Activated gamma-delta T cell (primary cell): ENCODE results near the gene ENTPD1.

Source experiments
- DNase-seq: peaks from one replicate; lab custom pipeline; 2025; lab: John Stamatoyannopoulos, UW

Gene ENTPD1

DNA sequence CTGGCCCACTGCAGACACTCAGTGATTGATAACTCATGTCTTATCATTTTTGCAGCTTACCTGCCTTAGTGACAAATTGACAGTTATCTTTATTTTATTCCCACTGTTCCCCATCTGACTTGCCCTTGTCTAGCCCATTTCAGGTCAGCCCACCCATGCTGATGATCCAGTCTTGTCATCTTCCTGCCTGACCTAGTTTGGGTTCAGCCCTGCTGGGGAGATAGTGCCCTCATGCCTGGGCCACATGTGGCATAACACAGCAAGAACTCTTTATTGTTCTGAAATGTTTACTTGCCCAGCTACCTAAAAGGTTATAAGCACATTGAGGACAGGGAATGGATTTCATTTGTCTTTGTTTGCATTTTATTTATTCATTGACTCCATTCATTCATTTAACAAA lies 75.6 kb downstream of the ENTPD1 start:
- DNase-seq = no peak

DNA sequence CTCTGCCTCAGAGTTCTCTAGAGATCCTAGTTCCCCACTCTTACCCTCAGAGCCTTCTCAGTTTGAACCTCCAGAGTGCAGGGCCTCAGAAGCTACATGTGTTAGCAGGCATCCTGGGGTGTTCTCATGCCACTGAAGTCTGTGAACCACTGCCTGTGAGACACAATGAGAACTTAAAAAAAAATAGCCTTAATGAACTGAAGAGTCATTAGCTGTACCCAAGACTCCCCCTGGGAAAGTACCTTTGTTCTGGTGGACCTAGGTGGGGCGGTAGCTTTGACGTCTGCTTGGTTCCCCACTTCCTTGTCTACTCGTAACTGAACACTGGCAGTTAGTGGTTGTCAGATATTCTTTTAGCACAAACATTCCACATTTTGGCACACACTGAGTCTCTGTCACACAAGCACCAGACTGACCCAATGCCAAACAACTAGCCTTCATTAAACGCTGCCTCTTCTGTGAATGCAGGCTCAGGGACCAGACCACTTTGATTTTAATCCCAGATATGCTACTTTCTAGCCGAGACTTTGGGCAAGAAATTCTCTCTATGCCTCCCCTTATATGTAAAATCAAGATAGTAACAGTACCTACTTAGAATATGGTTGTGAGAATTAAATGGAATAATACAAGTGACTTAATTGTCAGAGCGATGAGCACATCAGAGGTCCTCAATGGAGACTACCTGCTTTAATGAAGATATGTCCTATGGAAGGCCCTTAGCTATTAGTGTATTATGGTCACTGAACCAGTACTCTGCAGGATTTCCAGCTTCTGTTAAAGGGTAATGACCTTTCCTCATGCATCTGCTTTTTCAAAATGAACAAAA lies 76.5 kb downstream of the ENTPD1 start:
- no peak for DNase-seq

DNA sequence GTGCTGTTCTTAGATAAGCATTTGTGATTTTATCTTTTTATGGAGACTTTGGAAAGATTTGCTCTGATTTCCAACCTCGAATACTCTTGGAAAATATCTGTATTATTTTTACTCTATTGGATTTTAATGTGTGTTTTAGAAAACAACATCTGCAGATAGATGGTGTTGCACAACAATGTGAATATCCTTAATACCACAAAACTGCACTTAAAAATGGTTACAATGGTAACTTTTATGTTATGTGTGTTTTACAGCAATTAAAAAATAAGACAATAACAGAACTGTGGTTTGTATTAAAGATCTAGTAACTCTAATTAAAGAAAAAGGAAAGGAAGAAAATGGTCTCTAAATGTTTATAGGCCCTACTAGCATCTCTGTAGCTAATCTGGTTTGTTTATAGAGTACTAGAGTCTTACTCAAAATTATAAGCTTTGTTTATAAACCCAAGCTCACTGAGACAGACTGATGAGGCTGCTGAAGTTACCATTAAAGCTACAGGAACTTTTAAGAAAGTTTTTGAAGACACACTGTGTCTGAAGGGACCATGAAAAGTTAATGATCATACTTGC lies 77.2 kb downstream of the ENTPD1 start:
- no peak for DNase-seq

DNA sequence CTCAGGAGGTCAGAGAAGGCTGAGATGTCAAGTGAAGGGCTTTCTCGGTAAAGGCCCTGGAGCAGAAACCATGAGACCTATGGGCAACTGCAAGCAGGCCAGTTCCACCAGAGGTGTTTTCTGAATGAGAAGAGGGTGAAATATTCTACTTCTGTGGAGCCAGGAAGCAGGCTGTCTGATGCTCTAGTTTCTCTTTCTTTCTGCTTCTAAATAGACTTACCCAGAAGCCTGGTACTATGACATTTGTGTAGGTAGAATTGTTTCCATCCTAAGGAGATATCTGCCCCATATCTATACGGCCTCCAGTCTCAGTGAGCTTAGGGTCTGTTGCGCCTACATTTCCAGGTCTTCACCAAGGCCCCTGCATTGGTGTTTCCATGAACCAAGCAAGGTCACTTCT lies 78.4 kb downstream of the ENTPD1 start:
- no peak for DNase-seq

DNA sequence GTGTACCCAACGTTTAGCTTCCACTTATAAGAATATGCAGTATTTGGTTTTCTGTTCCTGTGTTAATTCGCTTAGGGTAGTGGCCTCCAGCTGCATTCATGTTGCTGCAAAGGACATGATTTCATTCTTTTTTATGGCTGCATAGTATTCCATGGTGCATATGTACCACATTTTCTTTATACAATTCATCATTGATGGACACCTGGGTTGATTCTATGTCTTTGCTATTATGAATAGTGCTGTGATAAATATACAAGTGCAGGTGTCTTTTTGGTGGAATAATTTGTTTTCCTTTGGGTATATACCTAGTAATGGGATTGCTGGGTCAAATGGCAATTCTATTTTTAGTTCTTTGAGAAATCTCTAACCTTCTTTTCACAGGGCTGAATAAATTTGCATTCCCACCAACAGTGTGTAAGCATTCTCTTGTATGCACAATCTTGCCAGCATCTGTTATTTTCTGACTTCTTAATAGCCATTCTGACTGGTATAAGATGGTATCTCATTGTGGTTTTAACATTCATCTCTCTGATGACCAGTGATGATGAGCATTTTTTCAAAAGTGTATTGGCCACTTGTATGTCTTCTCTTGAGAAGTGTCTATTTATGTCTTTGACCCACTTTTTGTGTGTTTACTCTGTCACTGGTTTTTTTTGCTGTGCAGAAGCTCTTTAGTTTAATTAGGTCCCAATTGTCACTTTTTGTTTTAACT lies 79.3 kb downstream of the ENTPD1 start:
- no peak for DNase-seq

DNA sequence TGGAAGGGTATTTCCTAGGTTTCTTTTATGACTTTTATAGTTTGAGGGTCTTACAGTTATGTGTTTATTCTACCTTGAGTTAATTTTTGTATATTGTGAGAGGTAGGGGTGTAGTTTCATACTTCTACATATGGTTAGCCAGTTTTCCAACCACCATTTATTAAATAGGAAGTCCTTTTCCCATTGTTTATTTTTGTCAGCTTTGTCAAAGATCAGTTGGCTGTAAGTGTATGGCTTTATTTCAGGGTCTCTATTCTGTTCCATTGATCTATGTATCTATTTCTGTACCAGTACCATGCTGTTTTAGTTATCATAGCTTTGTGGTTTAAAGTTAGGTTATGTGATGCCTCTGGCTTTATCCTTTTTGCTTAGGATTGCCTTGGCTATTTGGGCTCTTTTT lies 79.9 kb downstream of the ENTPD1 start:
- no peak for DNase-seq

DNA sequence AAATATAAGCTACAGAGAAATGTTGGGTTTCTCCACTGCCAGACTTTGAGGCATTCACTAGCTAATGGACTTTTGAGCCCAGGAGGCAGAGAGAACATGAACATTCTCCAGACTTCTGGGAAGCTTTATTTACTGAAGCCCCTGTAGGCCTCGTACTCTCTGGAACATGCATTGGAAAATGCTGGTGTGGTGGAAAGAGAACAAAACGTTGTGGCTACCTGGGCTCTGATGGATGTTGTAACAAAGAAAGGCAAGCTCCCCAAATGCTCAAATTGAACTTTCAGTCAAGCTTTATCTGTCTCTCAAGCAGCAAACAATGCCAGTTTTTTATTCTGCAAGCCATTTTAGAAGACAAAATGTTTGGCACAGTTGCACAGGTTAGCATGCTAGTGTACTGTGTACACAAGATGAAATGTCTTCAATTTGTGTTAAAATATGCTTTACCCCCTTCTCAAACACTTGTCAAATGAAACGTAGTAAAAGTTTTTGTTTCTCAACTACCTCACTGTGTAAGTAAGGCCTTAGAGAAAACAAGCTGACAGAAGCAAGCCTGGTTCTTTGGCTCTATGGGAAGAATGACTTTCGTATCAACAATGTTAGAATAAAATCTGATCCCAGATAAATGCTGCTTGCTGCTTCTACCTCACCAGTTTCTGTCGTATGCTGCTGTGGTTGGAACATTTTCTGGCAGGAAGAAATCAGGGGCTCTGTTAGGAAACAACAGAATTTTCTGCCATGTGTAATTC lies 80.8 kb downstream of the ENTPD1 start:
- DNase-seq = no peak

DNA sequence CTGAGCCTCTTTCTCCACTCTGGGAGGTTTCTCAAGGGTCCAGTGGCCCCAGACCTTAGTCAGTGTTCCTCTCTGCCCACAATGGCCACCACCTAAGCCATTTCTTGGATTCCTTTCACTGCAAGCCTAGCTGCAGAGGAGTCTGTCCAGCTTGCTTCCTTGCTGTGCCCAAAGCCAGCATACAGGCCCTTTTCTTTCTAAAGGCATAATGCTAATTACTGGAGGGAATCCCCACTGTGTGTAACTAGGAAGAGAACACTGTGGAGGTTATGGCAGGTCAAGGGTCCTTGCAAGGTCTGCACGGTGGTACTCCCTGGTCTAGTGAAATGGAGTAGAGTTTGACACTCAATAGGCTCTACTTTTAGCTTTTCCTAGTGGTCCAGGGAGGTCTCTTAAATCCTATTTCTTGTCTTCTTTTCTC lies 81.4 kb downstream of the ENTPD1 start:
- DNase-seq = no peak

DNA sequence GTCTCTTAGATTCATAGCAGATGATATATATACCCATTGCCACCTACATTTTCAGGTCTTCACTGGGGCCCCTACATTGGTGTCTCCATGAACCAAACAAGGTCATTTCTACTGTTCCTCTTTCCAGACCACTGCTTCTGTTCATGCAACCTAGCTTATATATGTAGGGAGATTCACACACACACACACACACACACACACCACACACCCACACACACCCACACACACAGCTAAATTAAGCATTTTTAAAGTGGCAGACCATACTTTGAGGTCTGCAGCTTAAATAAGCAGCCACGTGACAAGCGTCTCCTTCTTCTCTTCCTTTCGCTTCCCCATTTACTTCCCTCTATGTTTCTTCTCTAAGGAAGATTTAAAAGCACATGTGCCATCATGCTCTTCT lies 81.8 kb downstream of the ENTPD1 start:
- DNase-seq = no peak

DNA sequence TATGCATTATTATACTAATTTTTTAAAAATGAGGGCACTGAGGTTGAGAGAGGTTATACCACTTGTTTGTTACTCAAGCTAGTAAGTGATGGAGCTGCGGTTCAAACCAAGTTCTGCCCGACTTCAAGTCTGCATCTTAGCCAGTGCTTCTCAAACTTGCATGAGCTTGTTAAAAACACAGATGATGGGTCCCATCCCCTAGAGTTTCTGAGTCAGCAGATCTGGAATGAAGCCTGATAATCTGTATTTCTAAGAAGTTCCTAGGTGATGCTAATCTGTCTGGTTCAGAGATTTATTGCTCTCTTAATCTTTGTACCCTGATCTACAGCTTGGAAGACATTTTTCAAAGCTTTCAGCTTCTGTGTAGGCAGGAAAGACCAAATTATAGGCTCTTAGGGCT lies 84.2 kb downstream of the ENTPD1 start:
- no peak for DNase-seq

DNA sequence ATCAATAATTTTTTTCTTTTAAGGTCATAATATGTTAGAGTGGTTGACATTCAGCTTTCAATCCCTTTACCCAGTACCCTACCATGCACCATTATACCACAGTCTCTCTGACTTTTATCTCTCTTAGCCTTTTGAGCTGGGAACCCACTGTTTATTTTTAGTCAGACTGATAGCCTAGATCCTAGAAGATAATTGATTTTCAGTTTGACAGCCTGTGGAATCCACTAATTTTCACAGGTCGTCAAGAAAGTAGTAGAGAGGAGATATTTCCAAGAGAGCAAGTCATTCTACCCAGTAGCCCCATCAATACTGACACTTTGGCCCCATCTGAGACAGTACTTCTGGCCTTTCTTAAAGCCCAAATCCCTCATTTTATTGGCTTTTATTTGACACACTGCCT lies 84.7 kb downstream of the ENTPD1 start:
- no peak for DNase-seq

DNA sequence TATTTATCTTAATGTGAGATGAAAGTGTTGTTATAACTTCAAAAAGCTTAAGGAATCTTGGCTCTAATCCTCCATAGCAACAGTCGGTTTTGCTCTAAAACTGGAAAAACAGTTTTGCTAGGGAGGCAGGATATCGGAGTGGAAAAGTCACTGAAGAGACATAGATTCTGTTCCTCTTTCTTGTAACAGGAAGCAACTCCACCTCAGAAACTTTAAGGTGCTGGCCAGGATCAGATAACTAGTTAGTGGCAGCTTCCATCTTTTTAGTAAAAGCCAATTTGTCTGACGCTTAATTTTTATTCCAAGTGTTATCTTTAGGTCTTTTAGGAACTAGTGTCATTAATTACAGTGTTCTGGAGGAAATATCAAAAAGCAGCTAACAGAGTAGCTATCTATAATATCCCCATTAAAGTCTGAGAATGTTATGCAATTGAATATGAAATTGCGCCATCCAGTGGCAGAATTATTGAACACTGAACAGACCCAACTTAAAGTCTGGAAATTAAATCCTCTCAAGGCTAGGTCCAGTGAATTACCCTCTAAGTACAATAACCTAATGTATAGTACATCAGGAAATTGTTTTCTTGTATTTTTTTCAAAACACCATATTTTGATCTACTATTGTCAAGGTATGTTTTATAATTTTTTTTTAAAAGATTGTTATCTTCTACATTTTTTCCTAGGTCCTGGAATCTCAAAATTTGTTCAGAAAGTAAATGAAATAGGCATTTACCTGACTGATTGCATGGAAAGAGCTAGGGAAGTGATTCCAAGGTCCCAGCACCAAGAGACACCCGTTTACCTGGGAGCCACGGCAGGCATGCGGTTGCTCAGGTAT lies 85.9 kb downstream of the ENTPD1 start:
- DNase-seq = no peak

DNA sequence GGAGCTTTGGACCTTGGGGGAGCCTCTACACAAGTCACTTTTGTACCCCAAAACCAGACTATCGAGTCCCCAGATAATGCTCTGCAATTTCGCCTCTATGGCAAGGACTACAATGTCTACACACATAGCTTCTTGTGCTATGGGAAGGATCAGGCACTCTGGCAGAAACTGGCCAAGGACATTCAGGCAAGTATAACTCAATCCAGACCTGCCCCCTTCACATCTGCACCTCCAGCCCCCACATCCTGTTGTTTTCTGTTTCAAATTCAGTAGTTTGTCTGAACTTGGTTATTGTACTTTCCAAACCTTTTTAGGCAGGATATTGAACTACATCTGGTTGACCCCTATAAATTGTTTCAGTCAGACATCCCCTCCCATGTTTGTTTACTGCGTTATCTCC lies 89.4 kb downstream of the ENTPD1 start:
- no peak for DNase-seq

DNA sequence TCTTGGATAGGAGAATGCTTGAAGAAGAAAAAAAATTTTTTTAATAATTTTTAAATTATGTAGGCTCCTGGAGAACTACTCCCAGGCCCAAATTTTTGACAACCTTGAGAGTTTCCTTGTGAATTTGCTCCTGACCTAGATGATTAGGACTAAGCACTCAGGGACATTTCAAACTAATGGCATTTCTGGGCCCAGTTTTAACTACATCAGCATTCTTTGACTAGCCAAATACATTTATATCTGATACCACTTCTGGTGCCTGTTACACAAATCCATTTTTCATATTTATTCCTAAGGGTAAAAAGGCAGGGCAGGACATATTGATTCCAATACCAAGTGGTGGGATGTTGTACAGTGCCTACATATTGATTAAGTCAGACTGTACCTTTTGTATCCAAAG lies 91.0 kb downstream of the ENTPD1 start:
- no peak for DNase-seq

DNA sequence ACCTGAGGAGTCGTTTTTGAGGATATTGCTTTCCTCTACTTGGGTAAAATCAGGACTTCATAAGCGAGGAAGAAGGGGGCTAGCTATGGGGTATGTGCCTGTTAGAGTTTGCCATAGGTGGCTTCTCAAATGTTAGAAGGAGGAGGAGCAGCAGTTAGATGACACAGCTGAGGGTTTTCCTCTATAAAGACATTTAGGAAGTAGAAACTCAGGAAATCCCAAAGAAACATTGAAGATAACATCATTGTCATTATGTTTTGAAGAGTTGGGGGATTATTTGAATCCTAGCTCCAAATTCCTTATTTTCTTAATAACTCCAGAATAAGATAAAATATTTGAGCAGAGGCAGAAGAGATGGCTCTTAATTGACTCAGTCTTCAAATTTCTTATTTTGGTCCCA lies 92.9 kb downstream of the ENTPD1 start:
- DNase-seq = no peak

DNA sequence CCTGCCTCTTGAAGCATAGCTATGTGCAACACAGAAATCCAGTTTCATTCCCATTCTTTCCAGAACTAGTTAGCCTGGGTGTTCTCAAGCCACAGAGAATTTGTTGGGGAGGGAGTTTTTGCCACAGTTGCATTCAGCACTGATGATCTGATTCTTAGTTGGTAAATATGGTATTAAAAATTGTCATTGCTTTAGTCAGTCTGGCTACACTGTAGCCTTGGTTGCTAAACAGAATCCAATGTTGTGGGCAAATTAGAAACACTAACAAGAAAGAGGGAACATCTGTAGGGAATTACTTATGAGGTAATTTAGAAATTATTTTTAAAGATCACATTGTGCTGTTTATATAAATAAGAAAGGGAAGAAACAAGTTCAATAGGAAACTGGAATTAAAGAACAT lies 94.8 kb downstream of the ENTPD1 start:
- DNase-seq = no peak

DNA sequence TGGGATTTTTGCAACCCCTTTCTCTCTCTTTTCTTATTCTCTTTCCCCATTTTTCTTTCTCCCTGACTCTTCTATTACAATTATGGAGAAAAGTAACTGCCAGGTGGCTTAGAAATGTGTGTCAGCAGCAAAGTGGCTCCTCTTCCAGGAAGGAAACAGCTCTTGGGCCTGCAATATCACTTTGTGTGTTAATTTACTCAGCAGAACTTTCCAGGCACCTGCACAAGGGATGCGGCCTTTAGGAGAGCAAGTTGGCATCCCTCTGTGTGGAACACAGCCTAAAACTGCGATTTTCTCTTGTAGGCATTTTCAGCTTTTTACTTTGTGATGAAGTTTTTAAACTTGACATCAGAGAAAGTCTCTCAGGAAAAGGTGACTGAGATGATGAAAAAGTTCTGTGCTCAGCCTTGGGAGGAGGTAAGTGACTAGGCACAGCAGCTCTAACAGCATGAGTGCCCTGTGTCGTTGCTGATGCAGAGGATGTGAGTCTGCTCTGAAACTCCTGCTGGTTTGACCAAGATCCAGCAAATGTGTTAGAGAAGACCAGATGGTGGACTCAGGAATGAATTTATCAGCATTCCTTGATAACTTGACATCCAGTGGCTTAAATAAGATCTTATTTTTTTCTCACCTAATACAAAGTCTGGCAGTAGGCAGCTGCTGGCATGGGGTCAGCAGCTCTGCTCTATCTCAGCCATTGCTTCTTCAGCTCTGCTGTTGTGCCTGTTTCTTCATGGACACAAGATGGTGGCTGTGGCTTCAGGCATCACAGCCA lies 104.4 kb downstream of the ENTPD1 start:
- DNase-seq = no peak

DNA sequence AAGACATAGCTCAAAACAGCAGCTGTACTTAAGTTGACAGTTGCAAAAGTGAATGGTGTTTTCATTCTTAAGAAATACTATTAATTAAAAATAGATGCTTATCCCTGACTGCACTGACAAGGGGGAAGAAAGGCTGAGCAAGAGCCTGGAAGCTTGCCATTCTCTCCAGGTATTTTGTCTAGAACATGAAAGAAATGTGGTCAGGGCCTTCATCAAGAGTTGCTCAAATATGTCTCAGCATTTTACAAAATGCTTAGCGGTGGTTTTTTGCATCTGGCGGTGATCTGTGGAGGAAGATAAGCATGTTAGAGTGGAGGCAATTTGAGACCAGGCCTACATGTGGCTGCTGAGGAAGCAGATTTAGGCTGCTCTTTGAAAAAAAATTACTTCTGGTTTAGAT lies 105.4 kb downstream of the ENTPD1 start:
- no peak for DNase-seq

DNA sequence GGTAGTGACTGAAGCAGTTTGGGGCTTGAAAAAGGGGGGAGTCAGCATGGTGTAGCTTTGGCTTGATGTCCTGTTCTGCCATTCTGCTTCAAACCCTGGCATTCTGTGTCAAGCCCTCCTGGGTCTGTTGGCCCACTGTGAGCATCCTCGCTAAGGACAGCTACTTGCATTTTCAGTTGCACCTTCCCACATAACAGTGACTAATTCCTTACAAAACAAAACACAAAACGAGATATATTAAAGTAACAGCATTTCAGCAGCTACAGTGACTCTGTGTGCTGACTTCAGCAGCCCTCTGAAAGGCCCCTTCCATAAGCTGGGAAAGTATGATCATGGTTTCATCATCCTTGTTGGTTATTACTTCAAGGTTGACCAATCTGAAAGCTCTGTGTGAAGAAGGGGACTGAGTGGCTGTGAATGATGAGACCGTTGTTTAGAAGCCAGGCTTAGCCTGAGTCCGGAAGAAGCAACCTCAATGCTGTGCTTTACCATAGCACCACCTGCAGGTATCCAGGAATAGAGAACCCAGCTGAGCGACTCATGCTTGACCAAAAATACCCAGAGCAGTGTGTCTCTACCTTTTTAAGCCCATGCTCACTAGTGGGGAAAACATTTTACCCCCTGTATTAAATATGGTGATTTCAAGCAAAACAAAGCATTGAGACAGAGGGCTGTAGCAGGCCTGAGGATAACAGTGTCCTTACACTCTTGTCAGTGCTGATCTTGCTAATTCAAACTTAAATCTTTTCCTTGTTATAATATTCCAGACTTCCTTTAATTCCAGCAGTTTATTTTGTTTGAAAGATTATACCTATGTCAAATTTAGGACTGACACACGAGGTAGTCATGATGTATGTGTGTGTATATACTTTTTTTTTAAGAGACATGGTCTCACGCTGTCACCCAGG lies 109.2 kb downstream of the ENTPD1 start:
- DNase-seq = no peak
